K562 (cell line): ENCODE results near the gene SH3RF1. TPM values are rescaled to one million over a fixed set of nuclear protein-coding genes. Genes with fewer than 3 reads are reported as not detected.

ENCODE experiments used
- ATAC-seq: fragments of 200-7000 bp; cut with Tn5 transposase; 3 replicates; pipeline ENCODE4 v1.9.1; 2020; ENCODE audit warnings: moderate library complexity
- BruUV-seq: library from RNA; stranded (reverse); fragments of 400-500 nt; replicated peaks from 2 replicates; lab custom pipeline; 2021; lab: Mats Ljungman, UMichigan
- CTCF ChIA-PET: fragments of 300-600 bp; formaldehyde crosslinking; extraction: SDS; loops from one replicate; lab custom pipeline; 2021; ENCODE audit warnings: low intra/inter-chr PET ratio; lab: Yijun Ruan, JAX
- POLR2A ChIA-PET: fragments of 300-600, 350-650 bp; sonication (Branson Sonifier 250); formaldehyde crosslinking; extraction: SDS; loops from one replicate; lab custom pipeline; 2021; ENCODE audit warnings: antibody characterized with exemption, inconsistent platforms; lab: Yijun Ruan, JAX
- DNase-seq, 4 experiments: peaks; one replicate each; pipeline versions ENCODE4 v3.0.0 to v3.0.0-alpha.2; 2011 to 2018; ENCODE audit warnings: low spot score in 3 of 4, mixed read lengths in 3 of 4; ENCODE audit errors: extremely low read depth in 1 of 4
- FAIRE-seq: peaks from 2 replicates; lab custom pipeline; 2011; peaks lifted over from hg19 to GRCh38; lab: Jason Lieb, UNC
- H2AFZ ChIP-seq: 2 replicates; pipeline ENCODE4 v1.6.0; 2011; ENCODE audit warnings: low read depth, low read length, control low read depth, inconsistent platforms
- H3K27ac ChIP-seq: fragments of 200-600 bp; 3 replicates; pipeline ENCODE4 v1.8.0; 2011; ENCODE audit warnings: low read depth, mild to moderate bottlenecking, control low read depth, inconsistent platforms, low read length, moderate library complexity, mixed read lengths; ENCODE audit errors: extremely low read depth
- H3K27me3 ChIP-seq, 2 experiments: fragments of 300-600 bp in 1 of 2; 2 replicates in 1 of 2; 3 replicates in 1 of 2; pipeline versions ENCODE4 v1.6.0 to v1.8.0; 2011; ENCODE audit warnings: inconsistent platforms in 2 of 2, low read length in 2 of 2, mild to moderate bottlenecking in 1 of 2, mixed read lengths in 1 of 2, moderate library complexity in 1 of 2; ENCODE audit not compliant: control insufficient read depth in 2 of 2, insufficient read depth in 2 of 2
- H3K36me3 ChIP-seq: fragments of 300-600 bp; 3 replicates; pipeline ENCODE4 v1.8.0; 2011; ENCODE audit warnings: mild to moderate bottlenecking, low read length, inconsistent platforms; ENCODE audit not compliant: control insufficient read depth, insufficient read depth
- H3K4me1 ChIP-seq, 2 experiments: fragments of 200-600 bp in 1 of 2; replicated peaks in 1 of 2; 2 replicates in 1 of 2; 3 replicates in 1 of 2; pipeline versions ENCODE4 v1.5.1 to v1.8.0; 2011; ENCODE audit warnings: inconsistent platforms in 2 of 2, low read length in 2 of 2, mild to moderate bottlenecking in 1 of 2, mixed read lengths in 1 of 2, moderate library complexity in 1 of 2; ENCODE audit not compliant: control insufficient read depth in 2 of 2, insufficient read depth in 2 of 2
- H3K4me2 ChIP-seq: 2 replicates; pipeline ENCODE4 v1.6.1; 2011; ENCODE audit warnings: low read length, control low read depth, inconsistent platforms, mixed read lengths; ENCODE audit not compliant: insufficient read depth
- H3K4me3 ChIP-seq: fragments of 200-600 bp; sonication (generic), shearing (Covaris generic); 2 replicates; pipeline ENCODE4 v1.5.1; 2016; ENCODE audit warnings: control low read depth, inconsistent platforms
- H3K79me2 ChIP-seq: fragments of 200-600 bp; 3 replicates; pipeline ENCODE4 v1.8.0; 2011; ENCODE audit warnings: low read length, inconsistent platforms; ENCODE audit not compliant: control insufficient read depth, insufficient read depth
- H3K9ac ChIP-seq, 2 experiments: 2 replicates each; pipeline versions ENCODE4 v1.6.0 to v1.6.1; 2011; ENCODE audit warnings: low read depth in 2 of 2, low read length in 2 of 2, control low read depth in 1 of 2, inconsistent platforms in 1 of 2, mild to moderate bottlenecking in 1 of 2, mixed read lengths in 1 of 2; ENCODE audit not compliant: insufficient read depth in 1 of 2
- H3K9me1 ChIP-seq: one replicate; pipeline ENCODE4 v1.6.0; 2011; ENCODE audit warnings: inconsistent platforms, mild to moderate bottlenecking, low read length, moderate library complexity; ENCODE audit not compliant: control insufficient read depth, insufficient read depth
- H3K9me3 ChIP-seq: replicated peaks from 2 replicates; pipeline ENCODE4 v1.5.1; 2011; ENCODE audit warnings: low read depth, low read length, inconsistent platforms; ENCODE audit not compliant: control insufficient read depth, insufficient read depth
- H4K20me1 ChIP-seq: replicated peaks from 2 replicates; pipeline ENCODE4 v1.6.1; 2011; ENCODE audit warnings: low read length, inconsistent platforms, mixed read lengths; ENCODE audit not compliant: control insufficient read depth, insufficient read depth
- CBFA2T2 ChIP-seq: fragments of 450-650 bp; conservative IDR thresholded peaks from 2 replicates; pipeline ENCODE4 v1.6.1; 2017; ENCODE audit warnings: mild to moderate bottlenecking
- CHCHD3 ChIP-seq: fragments of 250-450 bp; sonication (Bioruptor Pico); IDR thresholded peaks from 2 replicates; pipeline ENCODE4 v2.1.2; 2022; ENCODE audit warnings: mild to moderate bottlenecking
- ELF2 ChIP-seq: fragments of 250-450 bp; sonication (Bioruptor Pico); IDR thresholded peaks from 2 replicates; pipeline ENCODE4 v1.5.0; 2021; ENCODE audit warnings: mild to moderate bottlenecking
- NFXL1 ChIP-seq: fragments of 450-650 bp; formaldehyde crosslinking; IDR thresholded peaks from 2 replicates; pipeline ENCODE4 v1.4.0; 2021; ENCODE audit warnings: mild to moderate bottlenecking
- PCBP1 ChIP-seq: fragments of 200-400 bp; formaldehyde crosslinking; IDR thresholded peaks from 2 replicates; pipeline ENCODE4 v1.6.1; 2018; ENCODE audit warnings: mild to moderate bottlenecking, low read depth, low read length; ENCODE audit not compliant: poor library complexity, severe bottlenecking
- PHF21A ChIP-seq: fragments of 450-650 bp; IDR thresholded peaks from 2 replicates; pipeline ENCODE4 v1.6.1; 2017; ENCODE audit warnings: low read depth, borderline replicate concordance
- PHTF2 ChIP-seq: fragments of 250-450 bp; sonication (Bioruptor Pico); IDR thresholded peaks from 2 replicates; pipeline ENCODE4 v1.5.0; 2021; ENCODE audit warnings: mild to moderate bottlenecking
- POLR2AphosphoS2 ChIP-seq: IDR thresholded peaks from 2 replicates; pipeline ENCODE4 v1.6.1; 2012; ENCODE audit warnings: low read length, improper control_type of control experiment
- PTRF ChIP-seq: fragments of 450-650 bp; IDR thresholded peaks from 2 replicates; pipeline ENCODE4 v1.6.1; 2016; ENCODE audit warnings: mild to moderate bottlenecking, missing genetic modification characterization, missing compliant biosample characterization
- WGBS: fragments of 100-300 bp; shearing (Covaris generic); methylation state at CpG from one replicate; pipeline ENCODE4 v1.1.6; 2016; ENCODE audit warnings: low coverage, mixed read lengths; ENCODE audit not compliant: insufficient coverage; ENCODE audit errors: missing lambda C conversion rate; 5-methylcytosine and 5-hydroxymethylcytosine counted together
- in situ Hi-C: fragments of 300-500 bp; cut with MboI; formaldehyde crosslinking; loops from 4 replicates; pipeline ENCODE4 v1.15.0; 2018; ENCODE audit warnings: inconsistent platforms, mixed read lengths
- intact Hi-C: fragments of 100-400 bp; cut with micrococcal nuclease; formaldehyde crosslinking; loops from 2 replicates; pipeline ENCODE4 v1.14.2; 2022
- polyA plus RNA-seq, 8 experiments: library from polyadenylated mRNA; depleted of rRNA in 4 of 8; stranded (reverse) in 5 of 8; unstranded in 3 of 8; fragments of >200 nt; fragmentation: Nextera tagmentation in 2 of 8; fragmentation: Illumina TruSeq in 1 of 8; extraction: Ambion mirVana in 2 of 8; extraction: Trizol in 1 of 8; gene quantifications; 2 replicates each; pipeline versions ENCODE4 v1.2.1 to v1.2.3, GENCODE V29; 2011 to 2014; ENCODE audit warnings: inconsistent platforms in 1 of 8, missing spikeins in 1 of 8
- total RNA-seq, 7 experiments: library from RNA; depleted of rRNA in 6 of 7; stranded (reverse); fragments of >200 nt in 6 of 7; fragmentation: Illumina TruSeq in 2 of 7; extraction: Trizol in 2 of 7; gene quantifications; 2 replicates each; pipeline versions ENCODE4 v1.2.1 to v1.2.3, GENCODE V29; 2011 to 2021; ENCODE audit warnings: low replicate concordance in 1 of 7
- TF ChIP-seq, protein P1 (sequence below), 2 experiments: fragments of 450-650 bp in 1 of 2; IDR thresholded peaks; 2 replicates each; pipeline ENCODE4 v1.6.1; 2011 to 2017; ENCODE audit warnings: low read depth in 2 of 2, antibody characterized with exemption in 1 of 2, borderline replicate concordance in 1 of 2, low read length in 1 of 2, mild to moderate bottlenecking in 1 of 2, mixed read lengths in 1 of 2; ENCODE audit not compliant: control insufficient read depth in 1 of 2
- TF ChIP-seq, protein P2 (sequence below), 2 experiments: IDR thresholded peaks; 2 replicates each; pipeline ENCODE4 v1.6.1; 2011; ENCODE audit warnings: borderline replicate concordance in 1 of 2, control low read depth in 1 of 2, low read depth in 1 of 2, low read length in 1 of 2, mild to moderate bottlenecking in 1 of 2, mixed read lengths in 1 of 2, moderate library complexity in 1 of 2; ENCODE audit not compliant: insufficient read depth in 1 of 2, insufficient read length in 1 of 2, poor library complexity in 1 of 2, severe bottlenecking in 1 of 2; ENCODE audit errors: extremely low read depth in 1 of 2
- TF ChIP-seq, protein P3 (sequence below): fragments of 450-650 bp; formaldehyde crosslinking; IDR thresholded peaks from 2 replicates; pipeline ENCODE4 v1.4.0; 2020; ENCODE audit warnings: mild to moderate bottlenecking, moderate library complexity
- TF ChIP-seq, protein P4 (sequence below): sonication (generic); formaldehyde crosslinking; IDR thresholded peaks from 2 replicates; pipeline ENCODE4 v1.8.1; 2023; ENCODE audit warnings: mild to moderate bottlenecking, missing genetic modification reagents

The SH3RF1 gene
- total and polyA plus RNA-seq, 9 of the 15 experiments (the other 6 are each of a cell fraction or from before 2014, with no cell fraction given) = 0.04 to 0.16 (median 0.11) TPM; not detected in 6

DNA sequence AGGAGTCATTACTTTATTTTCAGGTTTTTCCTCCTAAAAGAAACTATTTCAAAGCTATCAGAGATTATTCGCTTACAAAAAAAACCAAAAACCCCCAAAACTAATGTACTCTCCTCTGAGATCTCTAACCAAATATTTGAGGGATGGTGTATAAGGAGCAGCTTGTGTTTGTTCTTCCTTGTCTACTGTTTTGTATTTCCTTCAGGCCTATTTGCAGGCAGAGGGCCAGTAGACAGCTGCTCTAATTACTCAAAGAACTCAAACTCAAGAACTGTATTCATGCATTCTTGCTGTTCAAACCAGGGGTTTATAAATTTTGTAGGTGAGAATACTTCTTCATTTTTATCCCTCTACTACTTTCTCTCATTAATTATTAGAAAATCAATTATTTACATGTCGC, 51.3 kb downstream of the SH3RF1 start (continued):
- TF ChIP-seq, protein P1, sequence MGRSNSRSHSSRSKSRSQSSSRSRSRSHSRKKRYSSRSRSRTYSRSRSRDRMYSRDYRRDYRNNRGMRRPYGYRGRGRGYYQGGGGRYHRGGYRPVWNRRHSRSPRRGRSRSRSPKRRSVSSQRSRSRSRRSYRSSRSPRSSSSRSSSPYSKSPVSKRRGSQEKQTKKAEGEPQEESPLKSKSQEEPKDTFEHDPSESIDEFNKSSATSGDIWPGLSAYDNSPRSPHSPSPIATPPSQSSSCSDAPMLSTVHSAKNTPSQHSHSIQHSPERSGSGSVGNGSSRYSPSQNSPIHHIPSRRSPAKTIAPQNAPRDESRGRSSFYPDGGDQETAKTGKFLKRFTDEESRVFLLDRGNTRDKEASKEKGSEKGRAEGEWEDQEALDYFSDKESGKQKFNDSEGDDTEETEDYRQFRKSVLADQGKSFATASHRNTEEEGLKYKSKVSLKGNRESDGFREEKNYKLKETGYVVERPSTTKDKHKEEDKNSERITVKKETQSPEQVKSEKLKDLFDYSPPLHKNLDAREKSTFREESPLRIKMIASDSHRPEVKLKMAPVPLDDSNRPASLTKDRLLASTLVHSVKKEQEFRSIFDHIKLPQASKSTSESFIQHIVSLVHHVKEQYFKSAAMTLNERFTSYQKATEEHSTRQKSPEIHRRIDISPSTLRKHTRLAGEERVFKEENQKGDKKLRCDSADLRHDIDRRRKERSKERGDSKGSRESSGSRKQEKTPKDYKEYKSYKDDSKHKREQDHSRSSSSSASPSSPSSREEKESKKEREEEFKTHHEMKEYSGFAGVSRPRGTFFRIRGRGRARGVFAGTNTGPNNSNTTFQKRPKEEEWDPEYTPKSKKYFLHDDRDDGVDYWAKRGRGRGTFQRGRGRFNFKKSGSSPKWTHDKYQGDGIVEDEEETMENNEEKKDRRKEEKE (IDR thresholded peaks at IDR 0.05; ENCODE audit: borderline replicate concordance in 1 of 2, control insufficient read depth in 1 of 2, low read depth in 2 of 2, low read length in 1 of 2) = no peak
- no peak for TF ChIP-seq CBFA2T2

DNA sequence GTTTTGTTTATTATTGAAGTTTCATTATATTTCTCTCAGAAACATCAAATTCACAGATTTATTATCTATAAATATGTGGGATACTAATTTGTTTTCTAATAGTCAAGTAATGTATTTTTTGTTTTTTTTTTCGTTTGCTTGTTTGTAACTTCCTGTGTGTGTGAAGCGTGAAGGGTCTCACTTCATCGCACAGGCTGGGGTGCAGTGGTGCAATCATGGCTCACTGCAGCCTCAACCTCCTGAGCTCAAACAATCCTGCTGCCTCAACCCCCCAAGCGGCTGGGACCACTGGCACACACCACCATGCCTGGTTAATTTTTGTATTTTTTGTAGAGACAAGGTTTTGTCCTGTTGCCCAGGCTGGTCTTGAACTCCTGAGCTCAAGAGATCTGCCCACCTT, 55.1 kb downstream of the SH3RF1 start:
- 0% methylated on average over 4 of the region's 4 CpGs for WGBS
- Histone ChIP-seq H3K9ac (no peak overlapping the region), H3K4me2 (no peak overlapping the region), H3K27ac (no peak overlapping the region), H4K20me1 (no peaks in the 10 kb centered on the region), H2AFZ (no peak overlapping the region), H3K79me2 (no peaks in the 10 kb centered on the region), H3K27me3 (no peaks in the 10 kb centered on the region), H3K9me1 (no peaks in the 10 kb centered on the region), H3K4me3 (no peak overlapping the region), H3K4me1 (no peaks in the 10 kb centered on the region), H3K36me3 (no peaks in the 10 kb centered on the region), H3K9me3 (no peaks in the 10 kb centered on the region)
- POLR2A ChIA-PET = no interaction called here
- in situ Hi-C loops (no loop called here), intact Hi-C loops (no loop called here)
- DNase-seq = no peak
- no peak for ATAC-seq
- BruUV-seq = no TSS peak
- FAIRE-seq = no peak
- CTCF ChIA-PET = no interaction called here
- TF ChIP-seq PHF21A (no peak), POLR2AphosphoS2 (no peak), NFXL1 (CRISPR knock-in tag) (no peak), PCBP1 (no peak), PTRF (tag) (no peak), PHTF2 (no peak), CHCHD3 (no peak), ELF2 (CRISPR knock-in tag) (no peak)
- TF ChIP-seq, protein P2, sequence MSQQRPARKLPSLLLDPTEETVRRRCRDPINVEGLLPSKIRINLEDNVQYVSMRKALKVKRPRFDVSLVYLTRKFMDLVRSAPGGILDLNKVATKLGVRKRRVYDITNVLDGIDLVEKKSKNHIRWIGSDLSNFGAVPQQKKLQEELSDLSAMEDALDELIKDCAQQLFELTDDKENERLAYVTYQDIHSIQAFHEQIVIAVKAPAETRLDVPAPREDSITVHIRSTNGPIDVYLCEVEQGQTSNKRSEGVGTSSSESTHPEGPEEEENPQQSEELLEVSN (IDR thresholded peaks at IDR 0.05; ENCODE audit: borderline replicate concordance in 1 of 2, extremely low read depth in 1 of 2, insufficient read depth in 1 of 2, insufficient read length in 1 of 2, low read depth in 1 of 2, low read length in 1 of 2, poor library complexity in 1 of 2, severe bottlenecking in 1 of 2) = no peak
- TF ChIP-seq, protein P3, sequence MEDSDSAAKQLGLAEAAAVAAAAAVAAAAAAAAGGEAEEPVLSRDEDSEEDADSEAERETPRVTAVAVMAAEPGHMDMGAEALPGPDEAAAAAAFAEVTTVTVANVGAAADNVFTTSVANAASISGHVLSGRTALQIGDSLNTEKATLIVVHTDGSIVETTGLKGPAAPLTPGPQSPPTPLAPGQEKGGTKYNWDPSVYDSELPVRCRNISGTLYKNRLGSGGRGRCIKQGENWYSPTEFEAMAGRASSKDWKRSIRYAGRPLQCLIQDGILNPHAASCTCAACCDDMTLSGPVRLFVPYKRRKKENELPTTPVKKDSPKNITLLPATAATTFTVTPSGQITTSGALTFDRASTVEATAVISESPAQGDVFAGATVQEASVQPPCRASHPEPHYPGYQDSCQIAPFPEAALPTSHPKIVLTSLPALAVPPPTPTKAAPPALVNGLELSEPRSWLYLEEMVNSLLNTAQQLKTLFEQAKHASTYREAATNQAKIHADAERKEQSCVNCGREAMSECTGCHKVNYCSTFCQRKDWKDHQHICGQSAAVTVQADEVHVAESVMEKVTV (CRISPR knock-in tag) = no peak
- TF ChIP-seq, protein P4, sequence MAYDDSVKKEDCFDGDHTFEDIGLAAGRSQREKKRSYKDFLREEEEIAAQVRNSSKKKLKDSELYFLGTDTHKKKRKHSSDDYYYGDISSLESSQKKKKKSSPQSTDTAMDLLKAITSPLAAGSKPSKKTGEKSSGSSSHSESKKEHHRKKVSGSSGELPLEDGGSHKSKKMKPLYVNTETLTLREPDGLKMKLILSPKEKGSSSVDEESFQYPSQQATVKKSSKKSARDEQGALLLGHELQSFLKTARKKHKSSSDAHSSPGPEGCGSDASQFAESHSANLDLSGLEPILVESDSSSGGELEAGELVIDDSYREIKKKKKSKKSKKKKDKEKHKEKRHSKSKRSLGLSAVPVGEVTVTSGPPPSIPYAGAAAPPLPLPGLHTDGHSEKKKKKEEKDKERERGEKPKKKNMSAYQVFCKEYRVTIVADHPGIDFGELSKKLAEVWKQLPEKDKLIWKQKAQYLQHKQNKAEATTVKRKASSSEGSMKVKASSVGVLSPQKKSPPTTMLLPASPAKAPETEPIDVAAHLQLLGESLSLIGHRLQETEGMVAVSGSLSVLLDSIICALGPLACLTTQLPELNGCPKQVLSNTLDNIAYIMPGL (CRISPR knock-in tag) = no peak
